ENCODE measurements around the gene DHX16.

Gene DHX16

DNA sequence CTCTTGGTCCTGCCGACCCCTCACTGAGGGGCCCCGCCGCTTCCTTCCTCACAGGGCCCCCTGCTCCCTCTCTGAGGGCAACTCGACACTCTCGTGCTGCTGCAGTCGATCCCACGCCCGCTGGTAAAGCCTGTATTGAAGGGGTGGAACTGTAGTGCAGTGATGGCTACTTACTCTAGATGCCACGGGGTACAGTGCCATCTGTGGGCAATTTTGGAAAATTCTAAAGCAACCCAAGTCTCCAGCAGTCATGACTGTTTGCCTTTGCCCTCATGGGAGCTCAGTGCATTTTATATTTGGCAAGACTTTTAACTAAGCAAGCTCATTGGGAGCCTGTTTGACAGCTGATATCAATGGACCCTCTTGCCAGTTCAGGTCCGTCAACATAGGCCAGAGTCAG lies 32.3 kb downstream of the DHX16 start:
- DNase-seq (ENCODE audit: low read depth, low spot score), result no peak

DNA sequence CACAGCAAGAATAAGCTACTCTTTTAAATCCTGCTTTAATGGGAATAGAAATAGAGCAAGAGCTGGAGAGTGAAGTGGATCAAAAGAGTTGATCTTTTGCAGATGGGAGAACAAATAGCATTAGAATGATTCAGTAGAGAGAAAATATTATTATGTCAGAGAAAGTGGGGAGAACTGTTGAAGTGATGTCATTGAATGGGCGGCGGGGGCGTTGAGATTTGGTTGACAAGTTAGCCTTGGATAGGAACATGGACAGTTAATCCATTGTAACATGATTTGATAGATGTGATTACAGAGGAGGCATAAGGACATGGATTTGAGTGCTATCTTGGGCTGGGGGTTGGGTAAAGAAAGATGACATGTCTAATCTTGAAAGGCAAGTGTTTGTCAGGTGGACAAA lies 37.0 kb downstream of the DHX16 start:
- no peak for DNase-seq (ENCODE audit: low read depth, low spot score)

DNA sequence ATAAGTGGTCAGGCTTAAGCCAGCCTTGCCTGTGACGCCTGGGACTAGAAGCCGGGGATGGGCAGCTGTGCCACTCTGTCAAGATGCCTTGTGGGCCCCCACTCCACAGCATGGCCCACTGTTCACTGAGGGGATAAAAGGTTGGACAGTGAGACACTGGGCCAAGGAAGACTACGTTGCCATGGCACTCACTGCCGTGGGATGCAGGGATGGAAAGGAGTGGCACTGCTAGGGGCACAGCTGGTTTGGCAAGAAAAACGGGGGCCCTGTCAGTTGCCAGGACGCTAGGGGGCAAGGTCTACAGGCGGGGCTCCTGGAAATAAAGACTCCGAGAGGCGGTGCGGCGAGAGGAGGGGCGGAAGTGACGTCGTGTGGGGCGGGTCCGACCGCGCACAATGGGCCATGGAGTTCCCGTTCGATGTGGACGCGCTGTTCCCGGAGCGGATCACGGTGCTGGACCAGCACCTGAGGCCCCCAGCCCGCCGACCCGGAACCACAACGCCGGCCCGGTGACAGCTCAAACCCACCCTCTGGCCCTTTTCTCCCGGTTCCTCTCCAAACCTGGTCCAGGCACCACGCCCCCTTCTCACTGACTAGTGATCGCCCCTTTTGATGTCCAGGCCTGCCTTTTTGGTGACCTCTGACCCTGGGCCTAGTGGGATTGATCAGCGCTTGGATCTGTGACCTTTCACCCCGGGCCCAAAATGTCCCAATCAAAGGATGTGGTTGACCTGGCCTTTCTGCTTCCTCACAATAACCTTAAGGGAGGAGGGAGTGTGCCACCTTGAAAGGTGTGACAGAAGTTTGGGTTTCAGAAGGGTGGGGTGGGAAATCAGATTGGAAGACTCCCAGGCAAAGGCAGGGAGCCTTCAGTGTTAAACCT lies 46.1 kb downstream of the DHX16 start, which contains the start of gene ATAT1:
TSS of gene ATAT1 (plus strand) at position 391 of the 883 bp plus-strand sequence.
- no peak for DNase-seq (ENCODE audit: low read depth, low spot score)

DNA sequence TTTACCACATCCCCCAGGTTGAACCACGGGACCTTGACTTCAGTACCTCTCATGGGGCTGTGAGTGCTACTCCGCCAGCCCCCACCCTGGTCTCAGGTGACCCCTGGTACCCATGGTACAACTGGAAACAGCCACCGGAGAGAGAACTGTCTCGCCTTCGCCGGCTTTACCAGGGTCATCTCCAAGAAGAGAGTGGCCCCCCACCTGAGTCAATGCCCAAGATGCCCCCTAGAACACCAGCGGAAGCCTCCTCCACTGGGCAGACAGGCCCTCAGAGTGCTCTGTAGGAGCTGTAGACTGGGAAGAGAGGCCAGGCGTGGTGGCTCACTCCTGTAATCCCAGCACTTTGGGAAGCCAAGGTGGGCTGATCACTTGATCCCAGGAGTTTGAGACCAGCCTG lies 47.3 kb downstream of the DHX16 start:
- no peak for DNase-seq (ENCODE audit: low read depth, low spot score)

DNA sequence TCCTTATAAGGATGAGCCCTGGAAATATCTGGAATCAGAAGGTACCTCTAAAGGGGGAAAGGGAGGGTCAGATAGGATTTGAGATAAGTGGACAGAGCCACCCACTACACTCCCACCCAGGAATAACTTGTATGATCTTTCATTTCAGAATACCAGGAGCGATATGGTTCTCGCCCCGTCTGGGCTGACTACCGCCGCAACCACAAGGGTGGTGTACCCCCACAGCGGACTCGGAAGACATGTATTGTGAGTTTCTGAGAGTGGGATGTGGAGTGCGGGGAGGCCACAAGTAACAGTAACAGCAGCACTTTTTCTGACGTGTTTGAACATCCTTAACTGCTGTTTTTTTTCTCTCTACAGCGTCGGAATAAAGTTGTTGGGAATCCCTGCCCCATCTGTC lies 53.2 kb downstream of the DHX16 start:
- no peak for DNase-seq (ENCODE audit: low read depth, low spot score)

DNA sequence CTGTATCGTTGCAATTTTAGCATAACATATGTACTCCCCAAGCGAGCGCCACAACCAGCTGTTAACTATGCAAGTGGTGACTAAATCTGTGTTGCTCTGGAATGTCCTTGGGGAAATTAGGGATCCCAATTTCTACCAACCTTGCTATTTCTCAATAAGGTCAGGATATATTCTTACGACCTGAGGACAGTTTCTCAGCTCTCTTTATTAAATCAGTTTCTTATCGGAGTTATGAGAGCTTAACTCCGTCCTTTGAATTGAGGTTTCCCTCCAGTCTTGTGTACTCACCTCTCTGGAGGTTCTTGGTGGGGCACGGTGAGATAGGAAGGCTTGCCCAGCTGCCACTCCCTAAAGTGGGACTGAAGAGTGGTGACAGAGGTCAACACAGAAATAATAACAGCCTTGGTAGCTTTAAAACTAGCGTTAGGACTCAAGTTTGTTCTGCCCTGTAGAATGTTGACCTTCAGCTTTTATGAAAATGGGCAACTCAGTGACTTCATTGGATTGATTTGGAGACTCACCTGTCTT lies 54.5 kb downstream of the DHX16 start:
- DNase-seq (ENCODE audit: low read depth, low spot score), result no peak

DNA sequence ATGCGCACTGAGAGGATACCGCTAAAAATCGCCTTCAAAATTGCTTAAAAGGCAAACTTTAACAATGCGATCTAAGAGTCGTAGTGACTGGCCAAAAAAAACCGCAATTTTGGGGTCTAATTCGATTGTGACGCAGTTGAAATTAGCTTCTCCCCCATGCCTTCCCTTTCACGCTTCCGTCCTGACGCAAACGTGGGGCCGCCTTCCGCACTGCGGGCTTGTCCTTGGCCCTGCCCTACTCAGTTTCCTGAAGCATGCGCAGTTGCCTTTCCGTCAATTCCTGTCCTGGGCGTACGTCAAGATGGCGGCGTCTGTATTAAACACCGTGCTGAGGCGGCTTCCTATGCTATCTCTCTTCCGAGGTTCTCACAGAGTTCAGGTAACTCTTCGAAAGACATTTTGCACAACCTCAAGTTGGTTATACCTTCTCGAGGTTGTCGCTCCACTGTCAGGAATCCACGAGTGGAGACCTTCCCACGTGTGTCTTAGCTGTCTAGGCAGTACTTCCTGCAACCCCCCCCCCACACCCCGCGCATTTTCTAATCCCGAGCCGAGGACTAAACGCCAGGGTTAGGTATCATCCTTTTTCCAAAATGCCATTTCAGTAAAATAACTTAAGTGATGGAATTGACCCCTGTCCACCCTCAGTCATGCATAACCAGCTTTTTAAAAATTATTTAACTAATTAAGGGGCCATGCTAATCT lies 55.1 kb downstream of the DHX16 start, which contains the start of gene MRPS18B:
TSS of gene MRPS18B (plus strand) at position 276 of the 705 bp plus-strand sequence. CDS start at position 302, 26 bp downstream.
- DNase-seq (ENCODE audit: low read depth, low spot score), result peak; percentile 86

DNA sequence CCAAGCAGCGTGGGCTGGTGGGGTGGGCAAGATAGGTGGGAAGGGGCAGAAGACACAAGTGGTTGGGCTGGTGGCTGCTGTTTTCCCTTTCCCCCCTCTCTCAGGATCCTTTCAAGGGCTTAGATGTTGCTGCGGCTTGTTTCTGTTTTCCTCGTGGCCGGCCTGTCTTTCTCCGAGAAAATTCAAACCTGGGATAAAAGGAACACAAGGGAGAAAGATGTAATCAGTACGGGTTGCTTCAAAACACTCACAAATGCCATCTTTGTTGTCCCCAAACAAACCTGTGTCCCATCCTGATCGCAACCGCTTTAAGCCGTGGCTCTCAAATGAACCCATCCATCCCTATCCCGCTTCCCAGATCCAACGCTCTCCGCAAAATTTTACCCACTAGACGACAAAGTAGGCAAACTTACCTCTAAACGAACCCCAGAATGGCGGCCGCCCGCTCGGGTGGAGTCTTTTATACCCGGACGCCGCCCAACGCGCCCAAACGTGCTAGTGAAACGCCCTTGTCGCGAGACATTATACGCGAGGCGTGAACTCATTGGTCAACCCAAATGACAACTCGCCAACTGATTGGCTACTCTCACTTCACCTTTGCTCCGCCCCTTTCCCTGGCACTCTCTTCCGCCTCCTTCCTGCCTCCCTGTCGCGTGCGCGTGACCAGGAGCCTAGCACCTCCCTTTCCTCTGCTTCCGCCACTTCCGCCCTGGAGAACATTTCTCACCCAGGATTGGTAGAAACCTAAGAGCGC lies 55.8 kb downstream of the DHX16 start, which contains the start of gene PPP1R10:
TSS of gene PPP1R10 (minus strand) at position 433 of the 754 bp plus-strand sequence. CDS start 7,299 bp downstream, outside the sequence.
- peak; percentile 99 for DNase-seq (ENCODE audit: low read depth, low spot score)

DNA sequence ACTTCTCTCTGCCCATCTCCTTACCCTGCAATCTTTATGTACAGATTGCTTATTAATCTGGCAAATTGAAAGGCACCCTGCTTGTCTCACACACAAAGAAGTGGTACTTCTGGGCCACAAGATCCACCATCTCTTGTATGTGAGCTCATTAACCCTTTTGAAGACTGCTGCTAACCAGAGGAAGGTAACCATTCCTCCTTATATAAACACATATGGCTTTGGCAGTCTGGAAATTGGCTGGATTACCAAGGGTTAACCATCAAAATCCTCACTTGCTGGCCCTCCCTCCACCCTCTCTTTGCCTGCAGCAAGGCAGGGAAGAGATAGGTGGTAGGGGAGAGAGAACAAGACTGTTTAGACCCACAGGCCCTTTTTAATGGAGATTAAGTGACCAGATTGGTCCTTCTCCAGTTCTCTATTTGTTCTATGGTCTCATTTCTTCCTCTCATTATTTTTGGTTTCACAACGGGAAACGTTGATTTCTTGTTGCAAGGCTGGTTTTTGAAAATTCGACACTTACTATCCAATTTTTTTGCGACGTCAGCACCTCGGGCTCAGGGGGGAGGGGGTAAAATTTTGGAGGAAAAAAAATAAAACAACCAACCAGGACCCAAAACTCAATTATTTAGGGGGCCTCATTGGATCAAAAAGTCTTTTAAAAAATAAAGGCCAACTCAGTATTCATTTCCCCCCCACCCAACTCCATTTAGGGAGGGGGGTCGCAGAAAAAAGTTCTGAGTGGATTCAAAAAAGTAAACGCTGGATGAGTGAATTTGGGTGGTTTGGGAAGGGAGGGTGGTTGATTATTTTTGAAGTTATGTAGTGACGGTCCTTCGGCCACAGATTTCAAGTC lies 56.6 kb downstream of the DHX16 start:
- no peak for DNase-seq (ENCODE audit: low read depth, low spot score)

DNA sequence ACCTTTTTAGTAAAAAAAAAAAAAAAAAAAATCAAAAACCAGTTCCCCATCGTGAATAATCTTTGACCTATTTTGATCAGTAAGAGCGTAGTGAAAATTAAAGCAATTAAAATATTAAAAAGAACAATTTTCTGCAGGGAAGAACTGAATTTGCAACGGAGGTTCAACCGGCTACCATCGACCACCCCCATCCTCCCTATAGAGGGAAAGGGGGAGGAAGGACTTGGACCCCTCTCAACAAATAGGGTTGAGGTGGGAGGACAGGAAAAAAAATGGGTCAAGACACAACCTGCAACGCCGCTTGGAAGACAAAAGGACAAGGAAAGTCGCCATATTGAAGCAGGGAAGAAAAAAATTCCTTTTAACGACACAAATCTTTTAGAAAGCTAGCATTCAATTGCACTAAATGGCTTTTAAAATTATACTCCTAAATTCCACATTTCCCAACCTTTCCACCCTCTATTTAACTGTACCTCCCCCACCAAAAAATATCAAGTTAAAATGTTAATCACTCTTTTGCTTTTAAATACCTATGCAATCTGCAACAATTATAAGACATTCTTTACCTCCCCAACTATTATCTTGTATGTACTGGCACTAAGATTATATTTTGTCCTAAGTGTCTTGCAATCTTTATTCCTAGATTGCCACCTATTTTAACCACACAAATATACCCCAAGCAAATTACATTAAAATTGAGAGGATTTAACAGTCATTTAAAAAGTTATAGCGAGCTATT lies 57.4 kb downstream of the DHX16 start:
- peak; percentile 78 for DNase-seq (ENCODE audit: low read depth, low spot score)

DNA sequence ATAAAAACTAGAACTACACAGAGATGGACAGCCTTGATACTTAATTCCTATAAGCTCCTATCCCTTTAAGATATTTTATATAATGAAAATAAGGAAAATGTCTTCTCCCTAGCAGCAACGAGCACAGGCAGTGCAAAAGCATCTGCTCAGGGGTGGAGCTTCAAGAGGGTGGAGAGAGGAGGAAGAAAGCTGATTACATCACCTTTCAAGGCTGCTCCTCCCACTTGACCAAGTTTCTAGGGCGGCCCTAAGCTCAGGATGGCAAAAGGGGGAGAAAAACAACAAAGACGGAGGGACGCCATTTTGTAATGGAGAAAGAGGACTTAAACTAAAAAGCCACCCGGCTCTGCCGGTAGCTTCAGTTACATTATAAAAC lies 58.0 kb downstream of the DHX16 start:
- DNase-seq (ENCODE audit: low read depth, low spot score), result peak; percentile 89

DNA sequence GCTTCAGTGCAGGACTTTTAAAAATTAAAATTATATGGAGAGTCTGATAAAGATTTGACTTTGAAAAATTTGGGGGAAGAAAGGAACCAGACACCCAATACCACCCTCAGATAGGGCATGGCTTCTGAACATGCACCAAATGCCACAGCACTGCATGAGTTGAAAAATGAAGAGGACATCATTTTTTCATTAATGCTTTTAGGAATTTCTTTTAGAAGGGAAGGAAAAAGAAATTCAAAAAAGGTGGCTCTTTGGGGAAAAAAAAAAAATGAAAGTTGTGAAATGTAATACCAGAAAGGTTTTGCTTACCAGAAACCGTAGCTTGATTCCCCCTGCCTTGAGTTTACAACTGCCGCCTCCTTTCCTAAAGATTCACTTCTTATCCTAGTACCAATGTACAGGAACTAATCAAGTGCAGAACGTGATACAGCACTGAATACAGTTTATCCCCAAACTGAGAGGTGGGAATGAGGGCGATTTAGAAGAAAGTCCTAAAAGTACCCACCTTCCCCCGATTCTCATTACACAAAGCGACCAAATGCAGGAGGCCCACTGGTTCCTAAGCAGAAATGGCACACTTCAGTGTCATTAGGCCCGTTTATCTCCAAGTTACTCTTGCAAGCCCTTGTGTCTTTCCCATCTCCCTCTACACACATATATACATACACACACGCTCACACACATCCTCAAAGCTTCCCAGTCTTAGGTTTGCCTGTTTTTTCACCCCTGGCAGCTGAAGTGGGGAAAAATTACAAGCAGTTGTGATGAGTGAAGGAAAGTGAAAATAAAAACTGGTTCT lies 58.6 kb downstream of the DHX16 start:
- no peak for DNase-seq (ENCODE audit: low read depth, low spot score)

DNA sequence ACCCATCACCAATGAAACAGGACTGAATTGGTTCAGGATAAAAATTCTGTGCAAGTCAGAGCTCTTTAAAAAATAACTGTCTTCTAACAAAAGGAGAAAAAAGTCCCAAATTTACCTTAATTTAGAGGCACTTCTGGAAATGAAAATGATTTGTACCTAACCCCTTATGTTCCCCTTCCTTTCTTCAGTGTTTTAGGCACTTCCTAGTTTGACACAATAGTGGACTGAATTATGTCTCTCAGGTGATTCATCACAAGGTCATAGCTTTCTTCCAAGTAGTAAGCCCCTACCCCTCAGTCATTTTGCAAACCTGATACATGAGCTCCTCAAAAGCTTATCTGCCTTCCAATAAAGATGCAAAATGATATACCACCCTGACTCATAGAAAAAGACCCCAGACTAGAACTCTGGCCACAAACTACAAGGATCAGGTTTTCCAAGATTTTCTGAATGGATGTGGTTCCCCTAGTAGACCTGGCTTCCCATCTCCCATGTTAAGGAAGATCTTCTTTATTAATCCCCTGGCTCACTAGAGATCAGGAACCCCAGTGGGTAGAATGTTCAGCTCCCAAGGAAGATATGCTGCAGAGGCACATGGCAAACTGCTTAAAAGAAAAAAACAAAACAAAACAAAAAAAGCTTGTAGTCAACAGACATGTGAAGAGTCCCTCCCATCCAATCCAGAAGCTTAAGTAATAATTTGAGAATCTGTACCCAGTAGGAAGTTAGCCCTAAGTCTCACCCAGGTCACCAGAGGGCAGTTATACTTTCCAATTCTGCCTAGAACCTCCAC lies 59.4 kb downstream of the DHX16 start:
- DNase-seq (ENCODE audit: low read depth, low spot score), result no peak

DNA sequence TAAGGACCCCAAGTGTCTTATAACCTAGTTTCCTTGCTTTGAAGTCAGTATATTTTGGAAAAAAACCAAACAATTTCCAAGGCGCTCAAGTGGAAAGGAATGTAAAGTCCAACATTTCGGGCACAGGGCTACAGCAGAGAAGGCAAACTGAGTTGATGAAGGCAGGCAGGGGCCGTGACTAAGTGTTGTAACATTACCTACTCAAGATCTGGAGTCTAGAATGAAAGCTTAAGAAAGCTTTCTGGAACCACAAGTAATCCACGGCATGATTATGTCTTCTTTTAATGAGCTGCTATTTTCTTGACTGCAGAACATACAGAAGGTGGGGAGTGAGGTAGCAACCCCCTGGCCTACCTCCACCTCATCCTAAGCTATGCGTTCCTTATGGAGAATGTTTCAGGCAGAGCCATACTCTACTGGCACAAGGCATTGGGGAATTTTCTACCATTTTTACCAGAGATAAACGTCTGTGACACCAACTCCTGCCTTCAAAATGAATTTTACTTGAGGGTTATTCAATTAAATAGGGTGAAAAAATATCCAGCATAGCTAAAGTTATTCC lies 60.0 kb downstream of the DHX16 start:
- DNase-seq (ENCODE audit: low read depth, low spot score), result no peak

DNA sequence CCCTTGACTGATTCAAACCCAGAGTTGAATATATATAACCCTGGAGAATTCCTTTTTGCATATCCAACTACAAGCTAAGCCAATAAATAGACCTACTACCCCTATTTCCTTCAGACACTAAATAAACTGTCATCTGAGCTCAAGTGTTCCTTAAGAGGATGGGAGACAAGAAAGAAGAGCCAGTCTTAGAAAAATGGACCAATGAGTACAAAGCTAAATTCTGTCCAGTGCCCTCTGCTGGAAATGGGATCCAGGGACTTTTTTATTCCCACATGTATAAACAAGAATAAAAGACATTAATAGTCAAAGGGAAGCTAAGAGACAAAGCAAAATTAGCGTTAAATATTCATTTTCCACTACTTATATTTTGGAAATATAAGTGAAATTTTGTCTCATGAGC lies 60.6 kb downstream of the DHX16 start:
- no peak for DNase-seq (ENCODE audit: low read depth, low spot score)

DNA sequence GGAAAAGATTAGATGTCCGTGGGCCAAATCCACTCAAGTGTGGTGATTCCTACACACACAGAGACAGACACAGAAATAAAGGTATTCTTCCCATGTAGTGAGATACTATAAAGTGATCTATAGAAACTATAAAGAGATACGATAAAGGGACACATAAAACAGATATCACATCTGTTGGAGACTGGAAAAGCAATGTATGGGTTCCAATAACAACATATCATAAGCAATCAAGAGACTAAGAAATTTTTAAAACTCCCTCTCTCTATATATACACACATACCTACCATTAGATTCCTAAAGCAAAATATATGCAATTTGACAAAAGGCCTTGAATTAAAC lies 61.0 kb downstream of the DHX16 start:
- no peak for DNase-seq (ENCODE audit: low read depth, low spot score)

DNA sequence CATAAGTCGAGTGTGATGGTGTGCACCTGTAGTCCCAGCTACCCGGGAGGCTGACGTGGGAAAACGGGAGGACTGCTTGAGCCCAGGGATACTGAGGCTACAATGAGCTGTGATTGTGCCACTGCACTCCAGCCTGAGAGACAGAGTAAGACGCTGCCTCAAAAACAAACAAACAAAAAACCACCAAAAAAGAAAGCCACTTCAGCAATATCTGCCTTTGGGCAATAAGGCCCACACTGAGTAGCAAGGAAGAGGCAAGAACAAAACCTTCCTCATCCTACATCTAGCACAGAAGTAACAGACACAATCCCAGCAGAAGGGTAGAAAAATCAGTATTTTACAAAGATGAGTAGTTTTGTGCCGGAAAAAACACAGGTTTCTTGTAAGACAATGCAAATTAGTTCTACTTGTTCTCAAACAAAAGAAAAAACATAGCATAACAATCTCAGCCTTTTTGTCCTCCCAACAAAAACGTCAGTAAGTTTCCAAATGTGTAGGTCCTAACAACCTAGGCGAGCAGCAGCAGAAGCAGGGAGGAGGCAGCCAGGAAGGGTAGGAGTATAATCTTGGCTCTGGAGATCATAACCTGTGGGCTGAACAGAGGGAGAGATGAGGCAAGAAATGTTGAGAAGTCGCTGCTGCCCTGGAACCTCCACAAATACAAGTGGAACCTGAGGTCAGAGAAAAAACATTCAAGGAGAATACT lies 61.5 kb downstream of the DHX16 start:
- no peak for DNase-seq (ENCODE audit: low read depth, low spot score)

DNA sequence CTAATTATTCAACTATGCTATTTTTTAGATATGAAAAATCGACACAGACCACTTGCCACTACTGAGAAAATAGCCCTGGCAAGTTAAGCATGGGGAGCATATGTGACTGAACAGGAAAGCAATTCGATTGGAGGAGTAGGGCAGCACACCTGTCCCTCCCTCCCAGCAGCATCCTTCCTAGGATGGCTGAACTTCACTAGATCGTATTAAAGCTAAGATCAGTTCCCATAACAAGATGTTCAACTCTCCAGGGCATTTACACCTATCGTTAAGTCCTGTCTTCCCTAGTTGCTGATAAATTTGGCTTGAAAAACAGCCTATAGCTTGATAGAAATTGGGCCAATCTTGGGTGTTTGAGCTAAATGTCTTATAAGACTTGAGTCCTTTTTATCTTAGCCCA lies 62.7 kb downstream of the DHX16 start:
- no peak for DNase-seq (ENCODE audit: low read depth, low spot score)

Data from iPS DF 19.7 (cell line).